ENCODE data around the gene CXCL12.

CXCL12 gene

GRCh38 chr10:44333511-44333910 is 51.4 kb downstream of the CXCL12 start:
- FAIRE-seq: no peak

DNA sequence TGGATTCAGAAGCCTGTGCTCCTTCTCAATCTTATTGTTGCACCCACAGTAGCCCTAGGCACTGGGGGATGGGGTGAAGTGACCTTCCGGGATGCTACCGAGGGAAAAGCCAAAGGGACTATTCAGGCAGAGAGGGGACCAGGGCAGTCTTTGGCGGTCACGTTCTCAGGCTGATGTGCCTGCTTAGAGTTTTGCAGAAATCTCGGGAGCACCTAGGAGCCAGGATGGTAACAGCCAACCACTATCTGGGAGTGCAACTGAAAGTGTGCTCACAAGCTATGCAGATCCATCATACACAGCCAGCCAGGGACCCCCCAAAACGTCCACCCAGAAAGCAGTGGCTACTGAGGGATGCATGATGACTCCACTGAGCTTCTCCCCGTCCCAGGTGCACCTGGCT is 52.4 kb downstream of the CXCL12 start:
- no peak for FAIRE-seq

GRCh38 chr10:44330431-44330830 is 54.5 kb downstream of the CXCL12 start:
- no peak for FAIRE-seq

GRCh38 chr10:44327461-44327860 is 57.4 kb downstream of the CXCL12 start:
- no peak for FAIRE-seq

Measured in endometrium (tissue), 2 donors.